Prostate gland (tissue), 2 donors: ENCODE measurements around the gene ZNF850.

ENCODE experiments used
- POLR2A ChIP-seq: fragments of 450-650 bp; IDR thresholded peaks from one replicate; pipeline ENCODE4 v1.6.1; 2016; ENCODE audit warnings: antibody characterized with exemption, mild to moderate bottlenecking
- TF ChIP-seq, protein P1 (sequence below), 4 experiments: fragments of 200-600 bp in 2 of 4; fragments of 450-650 bp in 2 of 4; sonication (generic) in 2 of 4; IDR thresholded peaks; 1 replicate in 3 of 4; 2 replicates in 1 of 4; pipeline ENCODE4 v1.5.1; 2016 to 2019; ENCODE audit warnings: antibody characterized with exemption in 4 of 4, mild to moderate bottlenecking in 2 of 4, moderate library complexity in 2 of 4

DNA sequence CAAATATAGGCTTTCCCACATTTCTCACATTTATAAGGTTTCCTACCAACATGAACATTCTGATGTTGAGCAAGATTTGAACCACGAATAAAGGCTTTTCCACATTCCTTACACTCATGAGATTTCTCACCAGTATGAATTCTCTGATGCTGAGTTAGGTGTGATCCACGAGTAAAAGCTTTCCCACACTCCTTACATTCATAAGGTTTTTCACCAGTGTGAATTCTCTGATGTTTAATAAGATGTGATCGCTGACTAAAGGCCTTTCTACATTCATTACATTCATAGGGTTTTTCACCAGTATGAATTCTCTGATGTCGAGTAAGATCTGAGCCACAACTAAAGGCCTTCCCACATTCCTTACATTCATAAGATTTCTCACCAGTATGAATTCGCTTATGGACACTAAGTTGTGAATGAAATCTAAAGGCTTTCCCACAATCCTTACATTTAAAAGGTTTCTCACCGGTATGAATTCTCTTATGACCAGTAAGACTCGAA lies 46.6 kb upstream of the ZNF850 start:
- TF ChIP-seq, protein P1, sequence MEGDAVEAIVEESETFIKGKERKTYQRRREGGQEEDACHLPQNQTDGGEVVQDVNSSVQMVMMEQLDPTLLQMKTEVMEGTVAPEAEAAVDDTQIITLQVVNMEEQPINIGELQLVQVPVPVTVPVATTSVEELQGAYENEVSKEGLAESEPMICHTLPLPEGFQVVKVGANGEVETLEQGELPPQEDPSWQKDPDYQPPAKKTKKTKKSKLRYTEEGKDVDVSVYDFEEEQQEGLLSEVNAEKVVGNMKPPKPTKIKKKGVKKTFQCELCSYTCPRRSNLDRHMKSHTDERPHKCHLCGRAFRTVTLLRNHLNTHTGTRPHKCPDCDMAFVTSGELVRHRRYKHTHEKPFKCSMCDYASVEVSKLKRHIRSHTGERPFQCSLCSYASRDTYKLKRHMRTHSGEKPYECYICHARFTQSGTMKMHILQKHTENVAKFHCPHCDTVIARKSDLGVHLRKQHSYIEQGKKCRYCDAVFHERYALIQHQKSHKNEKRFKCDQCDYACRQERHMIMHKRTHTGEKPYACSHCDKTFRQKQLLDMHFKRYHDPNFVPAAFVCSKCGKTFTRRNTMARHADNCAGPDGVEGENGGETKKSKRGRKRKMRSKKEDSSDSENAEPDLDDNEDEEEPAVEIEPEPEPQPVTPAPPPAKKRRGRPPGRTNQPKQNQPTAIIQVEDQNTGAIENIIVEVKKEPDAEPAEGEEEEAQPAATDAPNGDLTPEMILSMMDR (IDR thresholded peaks at IDR 0.05) = no peak
- TF ChIP-seq POLR2A = no peak
